SK-N-SH (cell line): ENCODE data around the gene VDAC1. TPM values are rescaled to one million over a fixed set of nuclear protein-coding genes. Genes with fewer than 3 reads are reported as not detected.

Experiments used
- CTCF ChIA-PET: fragments of 300-600, 350-600 bp; formaldehyde crosslinking; extraction: SDS; loops from one replicate; lab custom pipeline; 2021; lab: Yijun Ruan, JAX
- POLR2A ChIA-PET: fragments of 350-600 bp; sonication (Branson Sonifier 250); formaldehyde crosslinking; extraction: SDS; loops from one replicate; lab custom pipeline; 2020; ENCODE audit warnings: antibody characterized with exemption, inconsistent platforms; lab: Yijun Ruan, JAX
- DNase-seq: peaks from one replicate; pipeline ENCODE4 v3.0.0; 2012
- H2AFZ ChIP-seq: fragments of 200-600 bp; sonication (generic); 2 replicates; pipeline ENCODE4 v1.8.1; 2016; ENCODE audit warnings: antibody characterized with exemption, mild to moderate bottlenecking, low read depth
- H3F3A ChIP-seq: fragments of 200-600 bp; sonication (generic); replicated peaks from 2 replicates; pipeline ENCODE3; 2016; ENCODE audit warnings: antibody characterized with exemption, mild to moderate bottlenecking; ENCODE audit not compliant: insufficient read depth
- H3K27ac ChIP-seq, 2 experiments: fragments of 200-500 bp in 1 of 2; fragments of 200-600 bp in 1 of 2; sonication (Bioruptor generic) in 1 of 2; sonication (generic), shearing (Covaris generic) in 1 of 2; 2 replicates each; pipeline versions ENCODE4 v1.5.1 to v1.6.1; 2014 to 2016; ENCODE audit warnings: low read depth in 2 of 2, inconsistent platforms in 1 of 2, low read length in 1 of 2, mild to moderate bottlenecking in 1 of 2, mixed read lengths in 1 of 2
- H3K27me3 ChIP-seq: fragments of 200-600 bp; sonication (generic), shearing (Covaris generic); 2 replicates; pipeline ENCODE4 v1.6.1; 2016; ENCODE audit warnings: mixed run types; ENCODE audit not compliant: insufficient read depth
- H3K36me3 ChIP-seq, 2 experiments: fragments of 200-500 bp in 1 of 2; fragments of 200-600 bp in 1 of 2; sonication (Bioruptor generic) in 1 of 2; sonication (generic) in 1 of 2; replicated peaks in 1 of 2; 2 replicates each; pipeline versions ENCODE3 to v1.5.1; 2014 to 2016; ENCODE audit warnings: low read length in 1 of 2, mild to moderate bottlenecking in 1 of 2; ENCODE audit not compliant: insufficient read depth in 2 of 2, control insufficient read depth in 1 of 2
- H3K4me1 ChIP-seq, 2 experiments: fragments of 200-500 bp in 1 of 2; fragments of 200-600 bp in 1 of 2; sonication (Bioruptor generic) in 1 of 2; sonication (generic), shearing (Covaris generic) in 1 of 2; 2 replicates each; pipeline versions ENCODE4 v1.5.1 to v1.6.1; 2014 to 2016; ENCODE audit warnings: low read depth in 1 of 2, low read length in 1 of 2, mixed run types in 1 of 2; ENCODE audit not compliant: insufficient read depth in 2 of 2, control insufficient read depth in 1 of 2
- H3K4me2 ChIP-seq: fragments of 200-600 bp; sonication (generic), shearing (Covaris generic); 2 replicates; pipeline ENCODE4 v1.6.1; 2017; ENCODE audit warnings: mixed run types
- H3K4me3 ChIP-seq, 2 experiments: fragments of 200-500 bp in 1 of 2; fragments of 200-600 bp in 1 of 2; sonication (Bioruptor generic) in 1 of 2; sonication (generic), shearing (Covaris generic) in 1 of 2; 2 replicates each; pipeline versions ENCODE4 v1.5.1 to v1.8.1; 2014 to 2016; ENCODE audit warnings: low read depth in 2 of 2, inconsistent platforms in 1 of 2, low read length in 1 of 2, mild to moderate bottlenecking in 1 of 2, mixed read lengths in 1 of 2, moderate library complexity in 1 of 2
- H3K79me2 ChIP-seq: fragments of 200-600 bp; sonication (generic); 2 replicates; pipeline ENCODE4 v1.8.1; 2017; ENCODE audit warnings: mild to moderate bottlenecking; ENCODE audit not compliant: insufficient read depth
- H3K9ac ChIP-seq: fragments of 200-600 bp; sonication (generic); 2 replicates; pipeline ENCODE4 v1.6.1; 2017; ENCODE audit warnings: mixed run types
- H3K9me2 ChIP-seq: fragments of 200-600 bp; sonication (generic); 2 replicates; pipeline ENCODE4 v1.6.1; 2017; ENCODE audit warnings: mixed run types
- H3K9me3 ChIP-seq: fragments of 200-600 bp; sonication (generic); 2 replicates; pipeline ENCODE4 v1.6.1; 2017; ENCODE audit warnings: mixed run types, mild to moderate bottlenecking, moderate library complexity
- H4K20me1 ChIP-seq: fragments of 200-600 bp; sonication (generic); 2 replicates; pipeline ENCODE4 v1.6.1; 2017; ENCODE audit warnings: mild to moderate bottlenecking, mixed run types; ENCODE audit not compliant: insufficient read depth
- ELF1 ChIP-seq: IDR thresholded peaks from 2 replicates; pipeline ENCODE4 v1.4.0; 2012
- FOXM1 ChIP-seq: IDR thresholded peaks from 2 replicates; pipeline ENCODE4 v1.4.0; 2012; ENCODE audit warnings: low read depth, mild to moderate bottlenecking
- GATA2 ChIP-seq: sonication (generic); formaldehyde crosslinking; IDR thresholded peaks from 2 replicates; pipeline ENCODE4 v1.5.0; 2020; ENCODE audit warnings: mild to moderate bottlenecking, missing genetic modification reagents
- IRF3 ChIP-seq: fragments of 150-350 bp; IDR thresholded peaks from 2 replicates; pipeline ENCODE4 v1.6.1; 2016; ENCODE audit warnings: mild to moderate bottlenecking, low read depth, low read length
- MEF2A ChIP-seq: IDR thresholded peaks from 2 replicates; pipeline ENCODE4 v1.4.0; 2012; ENCODE audit warnings: low read depth, borderline replicate concordance
- POLR2AphosphoS5 ChIP-seq: IDR thresholded peaks from 2 replicates; pipeline ENCODE4 v1.6.1; 2012; ENCODE audit warnings: low read depth, low read length
- REST ChIP-seq: IDR thresholded peaks from 2 replicates; pipeline ENCODE4 v1.6.1; 2012; ENCODE audit warnings: mild to moderate bottlenecking, low read depth, low read length, moderate library complexity
- SIN3A ChIP-seq: IDR thresholded peaks from 2 replicates; pipeline ENCODE4 v1.6.1; 2012; ENCODE audit warnings: low read depth, mild to moderate bottlenecking, low read length, moderate library complexity, borderline replicate concordance
- USF1 ChIP-seq: IDR thresholded peaks from 2 replicates; pipeline ENCODE4 v1.4.0; 2012; ENCODE audit warnings: low read depth, borderline replicate concordance
- USF2 ChIP-seq: fragments of 150-350 bp; IDR thresholded peaks from 2 replicates; pipeline ENCODE4 v1.6.1; 2017; ENCODE audit warnings: antibody characterized with exemption, low read length, low read depth, borderline replicate concordance
- YY1 ChIP-seq: IDR thresholded peaks from 2 replicates; pipeline ENCODE4 v1.4.0; 2012; ENCODE audit warnings: low read depth, mild to moderate bottlenecking
- ZBTB33 ChIP-seq: IDR thresholded peaks from 2 replicates; pipeline ENCODE4 v1.4.0; 2012; ENCODE audit warnings: low read depth, borderline replicate concordance
- WGBS: methylation state at CpG from one replicate; pipeline ENCODE4 v1.1.6; 2017; ENCODE audit warnings: low lambda C conversion rate; 5-methylcytosine and 5-hydroxymethylcytosine counted together
- polyA plus RNA-seq, 3 experiments: library from polyadenylated mRNA; depleted of rRNA; stranded (reverse); fragments of >200 nt; gene quantifications; 2 replicates each; pipeline ENCODE4 v1.2.3, GENCODE V29; 2012

VDAC1 gene
- polyA plus RNA-seq, 1 of the 3 experiments (the other 2 are of a cell fraction), result 166 TPM

- Histone ChIP-seq H3K4me1 (peaks cover 0 to 16% of the 10 kb centered on the region in 2 experiments; a peak in 2 of 4 replicates), H3K4me2 (no peak overlapping the region), H3F3A (peaks cover 6% of the 10 kb centered on the region), H3K27me3 (no peaks in the 10 kb centered on the region), H3K9ac (no peak overlapping the region), H3K4me3 (no peak overlapping the region), H3K79me2 (no peaks in the 10 kb centered on the region), H2AFZ (no peak overlapping the region), H3K9me3 (no peaks in the 10 kb centered on the region), H4K20me1 (no peaks in the 10 kb centered on the region), H3K27ac (no peak overlapping the region)
- CTCF ChIA-PET, result interaction anchor here (1.2 to 1.5 kb wide), 4 partner anchors 48 to 510 kb away, joined by 3 to 4 read pairs (median 4); no protein-coding TSS in a partner anchor
- TF ChIP-seq ZBTB33, result no peak
- no peak for TF ChIP-seq IRF3
- no peak for TF ChIP-seq FOXM1
- TF ChIP-seq REST, result no peak
- no peak for TF ChIP-seq SIN3A
- TF ChIP-seq GATA2 (CRISPR knock-in tag), result no peak
- no peak for TF ChIP-seq YY1
- TF ChIP-seq ELF1, result no peak
- TF ChIP-seq POLR2AphosphoS5, result no peak
- TF ChIP-seq, all 33 proteins: peak for 0
- POLR2A ChIA-PET, result no interaction called here
- no peak for DNase-seq
- 91% methylated on average over 5 of the region's 5 CpGs for WGBS
- Histone ChIP-seq H3K36me3 (no peaks in the 10 kb centered on the region), H3K9me2 (no peaks in the 10 kb centered on the region)
Measured at GRCh38 chr5:133931546-133931945, 73.2 kb downstream of the VDAC1 start.

GRCh38 chr5:133930813-133931090 is 74.0 kb downstream of the VDAC1 start:
- no peak for DNase-seq
- no peak overlapping the region for H3K4me3 ChIP-seq
- H3K4me2 ChIP-seq, result no peak overlapping the region
- H3K4me1 ChIP-seq, result peaks cover 0 to 24% of the 10 kb centered on the region in 2 experiments; a peak in 2 of 4 replicates
- H3K9me2 ChIP-seq, result no peaks in the 10 kb centered on the region
- ChIA-PET CTCF (interaction anchor here (1.5 to 1.6 kb wide), 3 partner anchors 13 to 507 kb away, joined by 4 to 5 read pairs (median 4); no protein-coding TSS in a partner anchor), POLR2A (no interaction called here)
- no peaks in the 10 kb centered on the region for H3K36me3 ChIP-seq
- 51% methylated on average over 3 of the region's 3 CpGs for WGBS
- no peaks in the 10 kb centered on the region for H3F3A ChIP-seq
- no peak overlapping the region for H3K27ac ChIP-seq
- no peaks in the 10 kb centered on the region for H3K9me3 ChIP-seq
- no peak overlapping the region for H2AFZ ChIP-seq
- no peaks in the 10 kb centered on the region for H4K20me1 ChIP-seq
- no peaks in the 10 kb centered on the region for H3K79me2 ChIP-seq
- H3K9ac ChIP-seq, result no peak overlapping the region
- no peaks in the 10 kb centered on the region for H3K27me3 ChIP-seq
- TF ChIP-seq USF1 (no peak), GATA2 (CRISPR knock-in tag) (no peak), POLR2AphosphoS5 (no peak), USF2 (no peak), MEF2A (no peak)
